H1 (cell line): ENCODE measurements around the gene TMEM221. TPM values are rescaled to one million over a fixed set of nuclear protein-coding genes. Genes with fewer than 3 reads are reported as not detected.

ENCODE experiments used
- CHD7 ChIP-seq: fragments of 300-600 bp; sonication (generic); IDR thresholded peaks from 2 replicates; pipeline ENCODE4 v1.7.1; 2012; ENCODE audit warnings: low read length, moderate library complexity, mild to moderate bottlenecking, inconsistent platforms; ENCODE audit not compliant: insufficient replicate concordance
- HDAC2 ChIP-seq, 2 experiments: fragments of 300-600 bp in 1 of 2; sonication (generic) in 1 of 2; IDR thresholded peaks; 2 replicates each; pipeline ENCODE4 v1.6.1; 2011 to 2012; ENCODE audit warnings: low read depth in 2 of 2, low read length in 2 of 2, mild to moderate bottlenecking in 2 of 2, moderate library complexity in 2 of 2, borderline replicate concordance in 1 of 2, inconsistent platforms in 1 of 2
- POU5F1 ChIP-seq: IDR thresholded peaks from 2 replicates; pipeline ENCODE4 v1.6.1; 2011; ENCODE audit warnings: low read depth, mild to moderate bottlenecking, low read length, moderate library complexity
- SIX5 ChIP-seq: IDR thresholded peaks from 2 replicates; pipeline ENCODE4 v1.6.1; 2011; ENCODE audit warnings: mild to moderate bottlenecking, low read depth, low read length
- TAF1 ChIP-seq: IDR thresholded peaks from 2 replicates; pipeline ENCODE4 v1.6.1; 2011; ENCODE audit warnings: mild to moderate bottlenecking, low read depth, low read length
- TBP ChIP-seq: IDR thresholded peaks from 2 replicates; pipeline ENCODE4 v1.6.1; 2011; ENCODE audit warnings: low read depth, low read length, improper control_type of control experiment
- TEAD4 ChIP-seq: IDR thresholded peaks from 2 replicates; pipeline ENCODE4 v1.6.1; 2012; ENCODE audit warnings: low read depth, low read length, inconsistent platforms, mixed read lengths
- polyA plus RNA-seq, 7 experiments: library from polyadenylated mRNA; depleted of rRNA in 3 of 7; stranded (reverse) in 5 of 7; unstranded in 2 of 7; fragments of >200 nt in 5 of 7; fragments of 200-250 nt in 2 of 7; gene quantifications; 1 replicate in 5 of 7; 2 replicates in 1 of 7; 4 replicates in 1 of 7; pipeline versions ENCODE4 v1.2.1 to v1.2.3, GENCODE V29; 2011 to 2013; ENCODE audit warnings: missing spikeins in 2 of 7, mixed read lengths in 2 of 7
- total RNA-seq: library from RNA; stranded (reverse); fragmentation: NEBNext Ultra II Directional; extraction: Animal tissue kit (Norgen Biotek cat#: 25700); gene quantifications from 2 replicates; pipeline ENCODE4 v1.2.1, GENCODE V29; 2021
- TF ChIP-seq, protein P1 (sequence below): IDR thresholded peaks from 2 replicates; pipeline ENCODE4 v1.6.1; 2011; ENCODE audit warnings: low read depth, mild to moderate bottlenecking, low read length; ENCODE audit not compliant: insufficient read depth
- TF ChIP-seq, protein P2 (sequence below): IDR thresholded peaks from 2 replicates; pipeline ENCODE4 v1.6.1; 2012; ENCODE audit warnings: inconsistent platforms

Gene TMEM221
- total and polyA plus RNA-seq, 2 of the 8 experiments (the other 6 are each of a cell fraction or from before 2014, with no cell fraction given), result 1.4 to 2.0 TPM

DNA sequence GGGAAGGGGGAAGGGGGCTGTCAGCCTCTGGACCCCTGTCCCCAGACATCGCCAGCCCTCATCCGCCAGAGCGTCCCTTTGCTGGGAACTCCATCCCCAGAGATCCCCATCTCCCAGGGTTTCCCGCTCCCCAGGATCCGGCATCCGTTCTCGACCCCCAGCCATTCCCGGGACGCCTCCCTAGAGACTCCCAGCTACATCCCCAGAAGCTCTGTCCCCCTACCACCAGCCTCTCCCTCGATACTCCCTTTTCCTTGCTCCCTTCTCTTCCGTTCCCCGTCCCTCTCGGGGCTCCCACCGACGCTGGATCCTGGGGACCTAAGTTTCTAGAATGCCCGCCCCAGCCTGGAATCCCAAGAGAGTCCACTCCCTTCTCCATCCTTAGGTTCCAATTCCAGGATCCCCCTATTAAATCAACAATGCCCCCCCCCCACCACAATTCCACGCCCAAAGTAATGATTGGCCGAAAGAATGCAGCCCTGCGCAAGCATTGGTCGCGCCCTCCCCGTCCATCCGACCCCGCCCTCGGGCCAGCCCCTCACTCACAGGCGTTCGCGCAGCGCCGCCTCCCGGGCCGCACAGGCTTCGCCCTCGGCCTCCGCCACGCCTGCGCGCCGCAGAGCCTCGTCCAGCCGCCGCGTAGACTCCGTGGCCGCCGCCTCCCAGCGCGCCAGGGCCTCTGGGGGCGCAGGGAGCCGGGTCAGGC is 57.6 kb downstream of the TMEM221 start (continued):
- TF ChIP-seq CHD7, result no peak
- TF ChIP-seq, protein P1, sequence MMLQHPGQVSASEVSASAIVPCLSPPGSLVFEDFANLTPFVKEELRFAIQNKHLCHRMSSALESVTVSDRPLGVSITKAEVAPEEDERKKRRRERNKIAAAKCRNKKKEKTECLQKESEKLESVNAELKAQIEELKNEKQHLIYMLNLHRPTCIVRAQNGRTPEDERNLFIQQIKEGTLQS, result no peak
- 0 out of 2 replicates have a peak, but pooled peaks have one; percentile 33 for TF ChIP-seq TBP
- TF ChIP-seq TEAD4, result no peak
- TF ChIP-seq POU5F1, result no peak
- TF ChIP-seq HDAC2 (IDR thresholded peaks at IDR 0.05; ENCODE audit: borderline replicate concordance in 1 of 2, low read depth in 2 of 2, low read length in 2 of 2), result peak; percentile 52 to 64; a peak in 1 of 4 replicates
- TF ChIP-seq TAF1, result peak; percentile 49; the same call in 1 of the 2 replicates
- TF ChIP-seq, protein P2, sequence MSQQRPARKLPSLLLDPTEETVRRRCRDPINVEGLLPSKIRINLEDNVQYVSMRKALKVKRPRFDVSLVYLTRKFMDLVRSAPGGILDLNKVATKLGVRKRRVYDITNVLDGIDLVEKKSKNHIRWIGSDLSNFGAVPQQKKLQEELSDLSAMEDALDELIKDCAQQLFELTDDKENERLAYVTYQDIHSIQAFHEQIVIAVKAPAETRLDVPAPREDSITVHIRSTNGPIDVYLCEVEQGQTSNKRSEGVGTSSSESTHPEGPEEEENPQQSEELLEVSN, result peak; percentile 6; the same call in 1 of the 2 replicates
- no peak for TF ChIP-seq SIX5
